HG03097 (cell line): ENCODE data around the gene LRP1B.
"Not testable (repeated sequence)": the region's sequence is repeated elsewhere in the genome, so short reads cannot be mapped to it uniquely, and the experiment has no call there.

Source experiments
- ATAC-seq: cut with Tn5 transposase; IDR thresholded peaks from one replicate; pipeline ENCODE4 v1.9.1; 2021; ENCODE audit not compliant: unreplicated experiment, low FRiP score

LRP1B gene

DNA sequence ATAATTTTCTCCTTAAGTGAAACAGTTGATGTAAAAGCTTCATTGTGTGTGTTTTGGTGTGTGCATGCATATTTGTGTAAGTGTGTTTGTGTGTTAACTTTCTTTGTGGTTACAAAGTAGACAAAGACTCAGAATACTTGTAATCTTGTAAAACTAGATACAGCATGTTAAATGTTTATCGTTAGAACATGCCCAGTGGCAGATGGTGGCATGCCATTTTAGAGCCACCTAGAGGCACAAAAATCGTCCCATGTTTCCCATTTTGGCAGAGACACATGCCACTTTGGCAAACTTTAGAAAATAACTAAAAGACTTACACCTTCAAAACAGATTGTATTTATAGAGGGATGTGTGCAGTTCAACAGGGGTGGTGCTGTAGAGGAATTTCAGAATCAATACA is 224.1 kb downstream of the LRP1B start:
- ATAC-seq = no peak

DNA sequence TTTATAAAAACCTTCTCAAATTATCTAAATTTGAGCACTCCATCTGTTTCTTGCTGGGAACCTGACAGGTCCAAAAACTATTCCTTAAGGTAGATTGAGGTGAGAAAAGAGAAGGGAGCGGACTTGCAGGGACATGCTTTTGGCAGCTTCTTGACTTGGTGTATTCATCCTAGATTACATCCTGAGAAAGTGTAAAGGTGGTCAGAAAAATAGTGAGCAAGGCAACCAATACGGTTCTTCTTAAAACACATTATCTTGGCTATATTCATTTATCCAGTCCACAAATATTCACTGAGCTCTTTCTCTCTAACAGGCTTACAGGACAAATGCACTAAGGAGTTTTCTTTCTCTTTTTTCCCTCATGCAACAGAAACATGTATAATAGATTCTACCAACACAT is 230.0 kb downstream of the LRP1B start:
- ATAC-seq = no peak

DNA sequence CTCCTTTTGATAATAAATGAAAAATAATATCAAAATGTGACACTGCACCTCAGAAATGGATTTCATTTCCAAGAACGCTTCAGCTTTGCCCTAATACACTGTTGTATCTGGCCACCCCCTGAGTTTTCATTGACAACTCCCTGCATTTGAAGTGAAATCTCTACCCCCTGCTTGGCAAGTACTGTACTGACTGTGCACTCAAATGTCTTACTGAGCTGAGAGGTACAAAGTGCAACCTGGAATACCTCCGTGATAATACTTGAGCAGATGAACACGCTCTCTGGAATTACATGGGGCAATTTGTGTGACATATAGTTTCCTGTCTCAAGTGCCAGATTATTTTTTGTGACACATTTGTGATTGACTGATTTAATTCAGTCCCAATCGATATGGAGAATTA is 231.1 kb downstream of the LRP1B start:
- no peak for ATAC-seq

DNA sequence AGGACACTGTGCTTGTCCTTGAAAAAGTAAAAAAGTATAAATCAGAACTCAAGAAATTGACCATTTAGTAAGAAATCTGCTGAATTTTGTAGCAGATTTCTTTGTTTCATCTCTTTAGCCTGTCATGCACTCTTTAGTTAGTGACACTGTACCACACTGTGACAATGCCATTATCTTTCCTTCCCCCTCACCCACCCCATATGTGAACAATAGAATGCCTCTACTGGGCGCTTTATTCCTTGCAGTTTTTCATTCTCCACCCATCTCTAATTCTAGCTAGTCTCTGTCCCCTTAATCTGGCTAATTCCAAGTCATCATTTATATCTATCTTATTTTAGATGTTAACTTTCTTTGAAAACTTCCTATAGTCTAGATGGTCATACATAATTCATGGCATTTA is 241.0 kb downstream of the LRP1B start:
- no peak for ATAC-seq

DNA sequence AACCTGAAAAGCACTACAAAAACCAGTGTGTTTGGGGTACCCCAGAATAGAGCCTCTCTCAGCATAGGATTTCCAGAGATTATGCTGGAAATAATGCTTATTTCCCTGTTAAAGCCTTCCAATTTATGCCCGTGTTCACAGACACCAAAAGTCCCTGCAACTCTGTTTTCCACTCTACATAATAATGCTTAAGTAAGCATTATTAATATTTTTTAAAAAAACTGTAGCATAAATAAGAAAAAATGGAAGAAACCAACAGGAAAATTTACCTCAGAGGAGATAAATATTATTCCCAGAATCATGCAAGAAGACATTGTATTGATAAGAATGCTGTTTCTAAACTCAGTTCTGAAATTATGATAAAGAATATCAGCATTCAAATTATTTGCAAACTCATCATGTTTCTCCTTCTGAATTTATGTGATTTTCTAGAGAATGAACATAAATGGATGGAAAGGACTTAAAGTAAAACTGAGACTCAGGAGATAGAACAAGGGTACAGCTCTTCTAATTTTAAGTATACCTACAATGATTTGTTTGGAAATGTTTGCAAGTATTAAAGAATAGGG is 241.7 kb downstream of the LRP1B start:
- no peak for ATAC-seq

DNA sequence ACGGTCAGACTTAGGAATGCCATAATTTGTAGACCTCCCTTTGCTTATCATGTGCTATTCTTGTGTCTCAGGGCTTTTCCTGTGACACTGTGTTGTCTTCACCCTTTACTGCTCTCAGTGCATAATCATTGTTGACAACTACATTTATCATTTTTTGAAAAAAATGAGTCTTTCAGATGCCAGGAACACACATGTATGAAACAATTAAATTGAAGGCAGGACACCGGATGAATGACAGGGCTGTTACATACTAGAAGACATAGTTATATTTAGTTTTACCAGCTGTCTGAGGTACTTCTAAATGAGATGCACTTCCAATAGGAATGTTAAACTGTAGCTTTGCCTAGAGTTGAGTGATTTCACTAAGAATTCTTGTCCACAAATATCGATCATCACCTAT is 243.5 kb downstream of the LRP1B start:
- no peak for ATAC-seq

DNA sequence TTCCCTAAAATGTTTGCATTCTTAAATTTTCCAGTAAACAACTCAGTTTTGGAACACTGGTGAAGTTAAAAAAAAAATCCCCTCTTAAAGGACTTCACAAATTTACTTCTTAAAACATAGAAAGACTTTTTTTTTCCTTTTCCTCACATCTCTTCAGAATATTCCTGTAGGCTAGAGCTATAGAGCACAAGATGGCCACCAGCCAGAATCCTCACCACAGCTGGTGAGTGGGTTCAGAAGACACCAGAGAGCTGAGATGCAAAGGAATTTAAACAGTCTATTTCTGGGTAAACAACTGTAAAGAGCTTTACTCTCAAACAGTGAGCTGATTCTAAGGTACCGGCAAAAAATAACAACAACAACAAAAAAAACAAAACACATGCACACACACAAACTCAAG is 252.8 kb downstream of the LRP1B start:
- no peak for ATAC-seq

DNA sequence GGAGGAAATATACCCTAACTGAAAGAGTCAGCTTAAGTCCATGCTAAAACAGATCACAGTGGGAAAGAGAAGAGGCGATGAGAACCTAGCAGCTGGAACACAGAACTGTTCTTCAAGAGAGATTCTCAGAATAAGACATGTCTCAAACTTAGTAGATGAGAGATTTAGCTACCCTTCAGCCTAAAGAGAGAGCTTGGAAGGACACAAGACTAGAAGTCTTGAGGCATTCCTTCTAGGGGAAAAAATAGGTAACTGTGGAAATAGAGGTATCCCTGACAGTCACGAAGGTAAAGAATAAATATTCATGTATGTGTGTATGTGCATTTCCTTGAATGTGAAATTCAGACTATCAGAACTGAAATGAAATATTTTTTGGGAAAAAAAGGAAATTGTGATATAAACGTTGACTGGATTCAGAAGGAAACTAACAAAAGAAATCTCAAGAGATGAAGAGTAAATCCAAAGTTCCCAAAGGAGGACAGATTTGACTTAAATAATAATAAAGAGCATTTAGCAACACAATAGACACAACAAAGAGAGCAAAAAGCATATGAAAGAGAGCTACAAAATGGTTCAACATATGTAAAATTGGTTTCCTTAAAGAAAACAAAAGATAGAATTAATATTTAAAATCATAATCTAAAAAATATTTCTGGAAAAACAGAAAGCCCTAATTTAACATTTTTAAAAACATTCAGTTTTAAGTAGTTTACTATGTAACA is 258.7 kb downstream of the LRP1B start:
- ATAC-seq = no peak

DNA sequence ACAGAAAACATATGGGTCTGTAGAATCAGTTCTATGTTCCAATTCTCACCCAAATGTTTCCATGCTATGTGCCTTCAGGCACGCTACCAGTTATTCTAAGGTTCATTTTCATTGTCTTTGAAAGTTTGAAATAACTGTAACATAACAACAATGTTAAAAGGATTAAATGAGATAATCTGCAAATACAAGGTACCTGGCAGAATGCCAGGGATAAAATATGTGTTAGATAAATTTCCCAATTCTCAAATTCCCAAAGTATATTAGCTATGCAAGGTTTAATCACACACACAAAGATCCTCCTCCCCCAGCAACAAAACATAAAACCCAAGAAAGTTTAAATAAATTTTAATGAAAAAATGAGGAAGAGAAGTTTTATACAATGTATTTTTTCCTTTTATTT is 261.2 kb downstream of the LRP1B start:
- no peak for ATAC-seq

DNA sequence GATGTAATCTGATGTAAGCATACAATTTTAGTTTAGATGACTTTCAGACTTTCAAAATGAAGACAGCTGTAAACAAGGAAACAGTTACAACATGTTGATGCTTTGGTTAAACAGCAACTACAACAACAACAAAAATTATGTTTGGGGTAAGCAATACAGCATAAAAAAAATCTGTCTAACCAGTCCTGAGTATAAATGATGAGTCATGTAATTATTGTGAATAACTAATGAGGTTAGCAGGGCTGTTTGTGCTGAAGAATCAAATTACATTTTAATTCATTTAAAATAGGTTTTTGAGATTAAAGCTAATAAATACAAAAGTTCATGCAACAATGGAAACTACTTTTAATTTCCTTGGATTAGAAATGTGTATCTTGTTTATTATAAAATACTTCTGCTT is 266.9 kb downstream of the LRP1B start:
- no peak for ATAC-seq

DNA sequence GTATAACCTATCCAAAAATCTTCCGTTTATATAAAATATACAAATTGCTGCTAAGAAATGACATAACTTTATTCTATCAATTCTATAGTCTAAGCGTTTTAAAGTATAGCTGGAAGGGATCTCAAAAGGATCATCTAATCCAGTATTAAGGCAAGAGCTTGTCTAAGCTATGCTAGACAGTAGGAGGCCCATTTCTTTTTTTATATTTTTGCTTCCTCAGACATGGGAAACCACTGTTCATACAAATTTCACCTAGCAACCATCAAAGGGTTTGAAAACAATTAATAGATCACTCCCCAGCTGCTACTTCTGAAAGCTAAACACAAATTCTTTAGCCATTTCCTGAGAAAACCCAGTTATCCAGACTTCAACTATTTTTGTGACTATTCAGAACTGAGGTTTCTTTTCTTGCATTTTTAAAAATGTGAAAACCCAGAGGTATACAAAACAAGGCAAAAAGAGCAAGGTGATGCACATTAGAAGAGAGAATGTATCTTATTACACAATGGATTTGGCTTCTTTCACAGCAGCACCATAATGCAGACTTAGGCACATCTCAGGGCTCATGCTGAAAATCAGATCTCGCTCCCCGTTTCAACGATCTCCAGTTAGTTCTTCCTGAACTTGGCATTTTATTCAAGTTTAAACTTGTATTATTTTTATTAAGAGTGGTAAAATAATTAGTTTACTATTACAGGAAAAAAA is 274.4 kb downstream of the LRP1B start:
- ATAC-seq = no peak

DNA sequence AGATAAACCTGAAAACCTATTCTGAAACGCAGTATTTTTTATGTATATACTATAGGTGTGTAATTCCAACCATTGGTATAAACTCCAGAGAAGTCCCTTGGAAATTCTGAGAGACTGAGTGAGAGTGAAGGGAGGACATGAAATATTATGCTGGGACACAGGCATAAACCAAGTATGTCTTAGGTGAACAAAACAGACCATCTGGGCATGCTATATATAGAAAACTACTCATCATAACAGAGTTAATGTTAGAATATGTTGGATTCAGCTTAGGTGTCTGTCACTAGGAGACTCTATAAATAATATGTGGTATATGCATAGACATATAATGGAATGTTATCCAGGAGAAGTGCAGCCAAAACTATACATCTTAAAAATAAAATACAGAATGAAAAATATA is 282.6 kb downstream of the LRP1B start:
- ATAC-seq = no peak

DNA sequence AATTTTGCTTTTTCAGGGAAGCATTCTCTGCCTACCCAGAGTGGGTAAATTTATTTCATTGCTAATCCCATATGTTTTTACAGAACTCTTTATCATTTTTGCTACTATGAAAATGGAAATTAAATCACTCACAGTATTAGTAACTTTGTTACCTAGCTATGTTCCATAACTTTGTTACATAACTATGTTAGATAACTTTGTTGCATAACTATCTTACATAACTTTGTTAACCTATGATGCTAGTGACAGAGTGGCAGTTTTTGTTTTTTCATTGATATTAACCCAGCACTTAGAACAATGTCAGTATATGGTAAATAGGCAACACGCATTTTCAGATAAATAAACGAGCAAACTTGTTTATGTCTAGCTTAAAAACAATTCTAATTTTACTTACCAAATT is 286.6 kb downstream of the LRP1B start:
- no peak for ATAC-seq

DNA sequence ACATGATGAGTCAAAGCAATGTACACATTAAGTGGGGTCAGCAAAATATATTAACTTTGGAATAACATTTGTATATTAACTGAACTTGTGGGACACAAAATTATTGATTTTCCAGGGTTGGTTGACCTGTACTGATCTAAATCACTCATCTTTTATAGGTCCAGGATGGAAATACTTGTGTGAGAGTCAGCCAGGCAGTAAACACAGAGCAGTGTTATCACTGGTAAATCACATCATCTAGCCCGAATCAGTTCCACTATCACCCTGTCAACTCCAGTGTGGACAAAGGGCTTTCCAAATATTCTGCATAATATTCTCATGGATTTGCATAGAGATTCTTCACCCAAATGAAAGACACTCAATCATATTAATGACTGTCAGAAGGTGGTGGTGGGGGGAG is 295.7 kb downstream of the LRP1B start:
- ATAC-seq = no peak

DNA sequence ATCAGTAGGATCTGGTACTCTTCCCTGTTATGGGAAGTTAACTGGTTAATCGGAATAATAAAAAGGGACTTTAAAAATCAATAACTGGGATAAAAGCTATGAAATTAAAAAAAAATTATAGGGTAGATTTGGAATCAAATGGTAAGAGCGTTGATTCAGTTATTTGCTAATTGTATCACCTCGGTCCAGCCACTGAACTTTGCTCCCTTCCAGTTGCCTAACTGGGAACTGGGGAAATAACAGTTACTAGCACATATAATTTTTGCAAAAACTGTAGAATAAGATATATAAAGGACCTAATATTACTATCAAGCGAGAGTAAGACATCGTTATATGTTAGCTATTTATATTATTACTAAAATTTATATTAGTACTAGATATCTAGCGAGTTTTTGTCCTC is 302.1 kb downstream of the LRP1B start:
- ATAC-seq = no peak

DNA sequence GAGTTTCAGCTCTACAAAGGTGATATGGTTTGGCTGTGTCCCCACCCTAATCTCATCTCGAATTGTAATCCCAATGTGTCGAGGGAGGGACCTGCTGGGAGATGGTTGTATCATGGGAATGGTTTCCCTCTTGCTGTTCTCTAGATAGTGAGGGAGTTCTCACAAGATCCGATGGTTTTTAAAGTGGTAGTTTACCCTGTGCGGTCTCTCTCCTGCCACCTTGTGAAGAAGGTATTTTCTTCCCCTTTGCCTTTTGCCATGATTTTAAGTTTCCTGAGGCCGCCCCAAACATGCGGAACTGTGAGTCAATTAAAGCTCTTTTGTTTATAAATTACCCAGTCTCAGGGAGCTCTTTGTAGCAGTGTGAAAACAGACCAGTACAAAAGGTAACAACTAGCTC is 306.0 kb downstream of the LRP1B start:
- no peak for ATAC-seq

DNA sequence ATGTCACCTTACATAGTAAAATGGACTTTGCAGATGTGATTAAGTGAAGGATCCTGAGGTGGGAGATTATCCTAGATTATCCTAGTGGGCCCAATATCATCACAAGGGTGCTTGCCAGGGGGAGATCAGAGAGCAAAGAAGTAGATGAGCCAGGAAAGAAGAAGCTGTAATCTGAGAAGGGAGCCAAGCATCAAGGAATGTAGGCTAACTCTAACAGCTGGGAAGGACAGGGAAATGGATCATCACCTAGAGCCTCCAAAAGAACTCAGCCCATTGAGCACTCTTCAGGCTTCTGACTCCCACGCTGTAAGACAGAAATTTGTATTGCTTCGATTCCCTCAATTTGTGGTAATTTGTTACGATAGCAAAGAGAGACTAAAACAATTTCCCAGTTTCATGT is 309.9 kb downstream of the LRP1B start:
- ATAC-seq = no peak

DNA sequence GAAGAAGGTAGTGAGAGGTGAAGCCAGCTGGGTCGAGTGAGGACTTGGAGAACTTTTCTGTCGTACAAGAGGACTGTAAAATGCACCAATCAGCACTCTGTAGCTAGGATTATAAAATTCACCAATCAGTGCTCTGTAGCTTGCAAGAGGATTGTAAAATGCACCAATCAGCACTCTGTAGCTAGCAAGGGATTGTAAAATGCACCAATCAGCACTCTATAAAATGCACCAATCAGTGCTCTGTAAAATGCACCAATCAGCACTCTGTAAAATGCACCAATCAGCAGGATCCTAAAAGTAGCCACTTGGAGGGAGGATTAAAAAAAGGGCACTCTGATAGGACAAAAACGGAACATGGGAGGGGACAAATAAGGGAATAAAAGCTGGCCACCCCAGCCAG is 315.5 kb downstream of the LRP1B start:
- not testable (repeated sequence) for ATAC-seq

DNA sequence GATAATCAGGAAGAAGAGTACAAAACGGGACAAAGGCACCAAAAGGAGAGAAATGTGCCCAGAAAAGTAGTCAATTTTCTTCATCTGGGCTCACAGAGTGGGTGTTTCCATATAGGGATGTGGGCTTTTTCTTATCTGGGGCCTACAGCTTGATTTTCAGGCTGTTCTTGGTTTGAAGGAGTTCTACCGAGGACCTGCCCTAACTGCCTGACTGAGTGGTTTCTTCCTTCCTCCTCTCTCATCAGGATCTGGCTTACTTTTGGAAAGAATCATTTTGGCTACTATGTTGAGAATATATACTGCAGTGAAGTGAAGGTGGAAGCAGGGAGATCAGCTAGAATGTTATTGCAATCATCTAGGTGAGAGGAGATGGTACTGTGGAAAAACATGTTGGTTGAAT is 316.7 kb downstream of the LRP1B start:
- no peak for ATAC-seq

DNA sequence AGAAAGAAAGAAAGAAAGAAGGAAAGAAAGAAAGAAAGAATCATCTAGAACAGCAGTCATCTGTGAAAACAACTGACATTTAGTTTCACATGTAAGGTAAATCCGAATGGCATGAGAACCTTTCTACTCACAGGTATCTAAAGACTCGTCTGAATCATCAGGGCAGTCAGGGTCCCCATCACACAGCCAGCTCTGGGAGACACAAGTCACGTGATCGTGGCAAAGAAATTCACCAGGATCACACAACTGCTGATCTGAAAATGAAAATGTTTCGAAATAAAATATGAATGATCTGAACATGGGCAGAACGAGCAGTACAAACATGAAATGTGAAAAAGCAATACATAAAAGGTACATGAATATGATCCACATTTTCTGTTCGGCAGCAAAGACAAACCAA is 320.7 kb downstream of the LRP1B start:
- ATAC-seq = no peak

DNA sequence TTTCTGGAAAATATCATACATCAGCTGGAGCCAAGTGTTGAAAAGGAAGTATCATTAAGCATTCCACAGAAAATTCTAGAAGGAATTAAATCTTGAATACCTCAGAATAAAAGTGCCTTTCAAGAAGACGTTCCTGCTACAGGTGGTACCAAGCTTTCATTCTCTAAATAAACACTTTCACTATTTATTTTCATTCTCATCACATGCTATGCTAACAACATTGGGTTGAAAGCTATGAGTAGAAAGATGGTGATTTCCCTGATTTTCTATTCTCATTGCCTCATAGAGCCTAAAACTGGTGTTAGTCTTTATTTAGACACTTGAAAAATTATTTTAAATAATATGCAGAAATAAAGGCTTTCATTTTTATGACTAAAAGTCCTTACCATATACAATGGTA is 324.7 kb downstream of the LRP1B start:
- no peak for ATAC-seq

DNA sequence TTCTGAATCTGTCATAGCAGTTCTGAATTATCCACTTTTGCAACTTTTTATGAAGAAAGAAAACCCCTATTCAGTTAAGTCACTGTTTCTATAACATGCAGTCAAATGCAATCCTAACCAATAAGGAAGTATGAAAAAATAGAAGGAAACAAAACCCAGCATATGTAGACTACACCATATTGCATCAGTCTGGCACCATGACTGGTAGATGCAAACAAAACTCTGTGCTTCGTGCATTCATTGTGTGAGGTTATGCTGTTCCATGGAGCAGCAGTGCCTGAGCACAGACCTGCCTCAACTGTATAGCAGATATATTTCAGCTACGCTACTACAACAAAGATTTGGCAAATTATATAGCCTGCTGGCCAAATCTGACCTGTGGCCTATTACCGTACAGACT is 325.5 kb downstream of the LRP1B start:
- ATAC-seq = no peak
